ENCODE results near the gene C8G.

Gene C8G

DNA sequence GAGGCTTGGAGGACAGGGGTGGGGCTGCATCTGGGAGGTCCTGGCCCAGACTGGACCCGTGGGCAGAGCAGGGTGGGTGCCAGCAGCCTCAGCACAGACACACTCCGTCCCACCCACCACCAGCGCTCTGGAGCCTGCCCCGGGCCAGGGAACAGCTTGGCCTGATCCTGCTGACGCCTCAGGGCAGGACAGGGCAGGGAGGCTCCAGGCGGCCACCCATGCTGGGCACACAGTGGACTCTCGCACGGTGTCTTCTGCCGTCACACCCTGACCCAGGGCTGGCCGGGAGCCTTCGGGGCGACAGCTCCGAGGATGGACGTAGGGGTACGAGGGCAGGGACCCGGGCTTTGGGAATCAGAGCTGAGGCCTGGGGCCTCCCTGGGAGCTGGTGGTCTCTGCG, 24.1 kb downstream of the C8G start:
- H3K4me3 ChIP-seq (ENCODE audit: low read depth, low read length), result no peak overlapping the region
- DNase-seq (ENCODE audit: low read depth), result no peak
- TF ChIP-seq, protein P1, sequence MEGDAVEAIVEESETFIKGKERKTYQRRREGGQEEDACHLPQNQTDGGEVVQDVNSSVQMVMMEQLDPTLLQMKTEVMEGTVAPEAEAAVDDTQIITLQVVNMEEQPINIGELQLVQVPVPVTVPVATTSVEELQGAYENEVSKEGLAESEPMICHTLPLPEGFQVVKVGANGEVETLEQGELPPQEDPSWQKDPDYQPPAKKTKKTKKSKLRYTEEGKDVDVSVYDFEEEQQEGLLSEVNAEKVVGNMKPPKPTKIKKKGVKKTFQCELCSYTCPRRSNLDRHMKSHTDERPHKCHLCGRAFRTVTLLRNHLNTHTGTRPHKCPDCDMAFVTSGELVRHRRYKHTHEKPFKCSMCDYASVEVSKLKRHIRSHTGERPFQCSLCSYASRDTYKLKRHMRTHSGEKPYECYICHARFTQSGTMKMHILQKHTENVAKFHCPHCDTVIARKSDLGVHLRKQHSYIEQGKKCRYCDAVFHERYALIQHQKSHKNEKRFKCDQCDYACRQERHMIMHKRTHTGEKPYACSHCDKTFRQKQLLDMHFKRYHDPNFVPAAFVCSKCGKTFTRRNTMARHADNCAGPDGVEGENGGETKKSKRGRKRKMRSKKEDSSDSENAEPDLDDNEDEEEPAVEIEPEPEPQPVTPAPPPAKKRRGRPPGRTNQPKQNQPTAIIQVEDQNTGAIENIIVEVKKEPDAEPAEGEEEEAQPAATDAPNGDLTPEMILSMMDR (conservative IDR thresholded peaks at IDR 0.05; ENCODE audit: low read depth, low read length), result no peak

DNA sequence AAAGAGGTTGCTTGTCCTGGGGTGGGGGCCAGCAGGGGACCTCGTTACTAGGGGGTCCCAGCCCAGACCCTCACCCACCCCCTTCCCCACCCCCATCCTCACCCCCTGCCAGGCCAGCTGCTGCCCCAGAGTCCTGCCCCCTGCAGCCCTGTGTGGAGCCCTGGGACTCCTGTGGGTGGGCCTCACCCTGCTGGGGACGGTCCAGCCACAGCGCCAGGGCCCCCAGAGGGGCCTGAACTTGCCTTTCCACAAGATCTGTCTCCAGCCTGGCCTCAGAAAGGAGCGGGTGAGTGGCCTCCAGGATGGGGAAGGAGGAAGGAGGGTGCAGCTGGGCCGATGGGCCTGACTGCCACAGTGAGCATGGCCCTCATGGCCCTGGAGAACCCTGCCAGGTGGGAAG, 24.7 kb downstream of the C8G start:
- no peak overlapping the region for H3K4me3 ChIP-seq (ENCODE audit: low read depth, low read length)
- no peak for DNase-seq (ENCODE audit: low read depth)
- TF ChIP-seq, protein P1 (conservative IDR thresholded peaks at IDR 0.05; ENCODE audit: low read depth, low read length), result no peak

DNA sequence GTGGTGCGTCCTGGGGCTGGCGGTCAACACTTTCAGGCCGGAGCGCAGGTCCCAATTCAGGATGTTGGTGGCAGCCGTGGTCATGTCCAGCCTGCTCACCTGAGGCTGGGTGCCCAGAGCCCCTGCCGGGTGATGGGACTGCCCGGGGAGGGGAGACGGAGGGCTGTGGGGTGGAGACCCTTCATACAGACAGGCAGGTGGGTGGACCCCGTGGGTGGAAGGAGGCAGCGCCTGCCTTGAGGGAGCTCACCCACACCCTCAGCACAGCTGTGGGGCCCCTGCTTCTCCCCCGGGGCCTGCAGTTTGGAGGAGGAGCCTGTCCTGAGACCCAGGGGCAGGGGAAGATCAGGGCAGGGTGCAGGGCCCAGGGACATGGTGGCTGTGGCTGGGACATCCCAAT, 25.3 kb downstream of the C8G start:
- no peak for DNase-seq (ENCODE audit: low read depth)
- TF ChIP-seq, protein P1 (conservative IDR thresholded peaks at IDR 0.05; ENCODE audit: low read depth, low read length), result no peak
- no peak overlapping the region for H3K4me3 ChIP-seq (ENCODE audit: low read depth, low read length)

DNA sequence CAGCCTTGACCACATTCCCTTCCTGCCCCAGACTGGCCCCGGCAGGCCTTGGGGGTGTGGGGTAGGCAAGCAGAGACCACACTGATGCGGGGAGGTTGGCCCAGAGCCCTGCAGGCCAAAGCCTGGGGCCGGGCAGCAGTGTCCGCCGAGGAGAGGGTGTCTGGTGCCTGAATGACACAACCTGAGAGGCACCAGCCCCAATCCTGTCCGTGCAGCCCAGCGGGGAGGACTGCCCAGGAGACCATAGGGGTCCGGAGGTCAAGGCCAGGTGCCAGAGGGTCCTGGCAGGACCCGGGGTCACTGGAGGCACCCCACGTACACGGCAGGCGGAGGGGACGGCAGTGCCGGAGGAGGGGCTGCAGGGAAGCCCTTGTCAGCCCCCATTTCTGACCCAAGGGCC, 26.7 kb downstream of the C8G start:
- no peak for DNase-seq (ENCODE audit: low read depth)
- TF ChIP-seq, protein P1 (conservative IDR thresholded peaks at IDR 0.05; ENCODE audit: low read depth, low read length), result no peak

DNA sequence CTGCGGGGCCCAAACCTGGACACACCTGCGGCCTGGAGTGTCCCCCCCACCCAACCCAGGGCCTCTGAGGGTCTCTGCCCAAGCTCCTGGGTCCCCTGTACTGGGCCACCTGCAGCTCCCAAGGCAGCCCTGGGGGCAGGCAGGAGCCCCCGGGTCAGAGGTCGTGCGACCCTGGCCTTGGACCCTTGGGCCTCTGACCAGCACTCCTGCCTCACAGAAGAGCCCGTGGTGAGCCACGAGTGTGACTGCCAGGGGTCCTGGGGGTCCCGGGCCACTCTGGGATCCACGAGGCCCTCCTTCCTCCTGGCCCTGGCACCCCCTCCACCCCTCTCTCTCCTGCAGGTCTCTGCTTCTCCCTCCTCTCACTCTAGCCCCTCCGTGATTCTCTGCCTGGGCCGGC, 27.3 kb downstream of the C8G start:
- no peak for DNase-seq (ENCODE audit: low read depth)
- H3K4me3 ChIP-seq (ENCODE audit: low read depth, low read length), result no peak overlapping the region
- TF ChIP-seq, protein P1 (conservative IDR thresholded peaks at IDR 0.05; ENCODE audit: low read depth, low read length), result no peak

More for the DNA sequence above, 26.7 kb downstream of the C8G start:
- H3K4me3 ChIP-seq (ENCODE audit: low read depth, low read length), result no peak overlapping the region

DNA sequence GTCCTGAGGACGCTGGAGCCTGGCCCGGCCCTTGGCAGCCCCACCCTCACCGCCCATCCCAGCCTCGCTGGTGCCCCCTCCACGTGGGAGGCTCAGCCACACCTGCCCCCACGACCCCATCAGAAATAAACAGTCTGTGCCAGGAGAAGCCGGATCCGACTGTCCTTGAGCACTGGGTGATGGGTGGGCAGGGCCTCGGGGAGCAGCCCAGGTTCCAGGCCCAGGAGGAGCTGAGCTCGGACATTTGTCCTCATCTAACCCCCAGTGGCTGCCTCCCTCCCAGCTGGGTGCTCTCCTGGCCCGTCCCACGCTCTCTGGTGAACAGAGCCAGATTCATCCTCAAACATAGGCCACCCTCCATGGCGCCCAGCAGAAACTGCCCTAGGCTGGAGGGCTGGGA, 27.7 kb downstream of the C8G start:
- no peak for DNase-seq (ENCODE audit: low read depth)
- H3K4me3 ChIP-seq (ENCODE audit: low read depth, low read length), result no peak overlapping the region

More for the DNA sequence above, 27.7 kb downstream of the C8G start:
- TF ChIP-seq, protein P1 (conservative IDR thresholded peaks at IDR 0.05; ENCODE audit: low read depth, low read length), result no peak

Data from choroid plexus epithelial cell (primary cell).